ENCODE measurements around the gene CRIP3. TPM values are rescaled to one million over a fixed set of nuclear protein-coding genes. Genes with fewer than 3 reads are reported as not detected.

The CRIP3 gene
- total and polyA plus RNA-seq, 2 of the 13 experiments (the other 11 are each of a cell fraction or from before 2014, with no cell fraction given), result 6.3 to 9.3 TPM

GRCh38 chr6:43277306-43277642 is 31.4 kb downstream of the CRIP3 start (continued):
- TF ChIP-seq, protein P1, sequence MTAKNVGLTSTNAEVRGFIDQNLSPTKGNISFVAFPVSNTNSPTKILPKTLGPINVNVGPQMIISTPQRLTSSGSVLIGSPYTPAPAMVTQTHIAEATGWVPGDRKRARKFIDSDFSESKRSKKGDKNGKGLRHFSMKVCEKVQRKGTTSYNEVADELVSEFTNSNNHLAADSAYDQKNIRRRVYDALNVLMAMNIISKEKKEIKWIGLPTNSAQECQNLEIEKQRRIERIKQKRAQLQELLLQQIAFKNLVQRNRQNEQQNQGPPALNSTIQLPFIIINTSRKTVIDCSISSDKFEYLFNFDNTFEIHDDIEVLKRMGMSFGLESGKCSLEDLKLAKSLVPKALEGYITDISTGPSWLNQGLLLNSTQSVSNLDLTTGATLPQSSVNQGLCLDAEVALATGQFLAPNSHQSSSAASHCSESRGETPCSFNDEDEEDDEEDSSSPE (CRISPR knock-in tag; IDR thresholded peaks at IDR 0.05), result no peak
- 0 out of 2 replicates have a peak, but pooled peaks have one; percentile 15 for TF ChIP-seq MYC (CRISPR knock-in tag; IDR thresholded peaks at IDR 0.05; ENCODE audit: borderline replicate concordance)

GRCh38 chr6:43276577-43277305 is 31.9 kb downstream of the CRIP3 start:
- in situ Hi-C loops (cut with HindIII; ENCODE audit: extremely low pct_ligation_motif_present, low pct_unique_long_range_greater_than_20kb), result no loop called here
- CTCF ChIA-PET (ENCODE audit: low intra/inter-chr PET ratio, low total read pairs), result no interaction called here
- BruUV-seq (replicated peaks), result no TSS peak
- POLR2A ChIA-PET, result interaction anchor here (0.9 to 20.0 kb wide), 10 partner anchors 9 to 95 kb away, joined by 3 to 314 read pairs (median 7); partner anchors contain the start of genes CRIP3, CUL9, SLC22A7 and ZNF318
- H2AFZ ChIP-seq (ENCODE audit: low read length), result no peak overlapping the region
- H3K27me3 ChIP-seq (ENCODE audit: control insufficient read depth in 1 of 2, insufficient read depth in 2 of 2, low read length in 2 of 2), result no peaks in the 10 kb centered on the region
- FAIRE-seq (peak; percentile 76), DNase-seq (ENCODE audit: low spot score) (peak; percentile 82), ATAC-seq (peak; percentile 26)
- H3K9ac ChIP-seq (ENCODE audit: insufficient read depth, low read depth, low read length), result peak overlapping the region; percentile 97
- H3K27ac ChIP-seq (ENCODE audit: extremely low read length, insufficient read depth, low read length), result peak overlapping the region; percentile 94
- H3K4me2 ChIP-seq (ENCODE audit: low read depth, low read length), result peak overlapping the region; percentile 88
- no peaks in the 10 kb centered on the region for H3K36me3 ChIP-seq (replicated peaks in 1 of 2; ENCODE audit: control insufficient read depth in 1 of 2, insufficient read depth in 2 of 2, low read length in 2 of 2)
- intact Hi-C loops (cut with micrococcal nuclease; ENCODE audit: unreplicated experiment), result no loop called here
- WGBS (ENCODE audit: low lambda C conversion rate), result 38% methylated on average over 11 of the region's 11 CpGs
- H3K4me3 ChIP-seq (replicated peaks in 1 of 3; ENCODE audit: insufficient read depth in 1 of 3, low read depth in 2 of 3, low read length in 3 of 3), result peak overlapping the region; percentile 33 to 86 (median 40); a peak in 5 of 6 replicates
- peaks cover 7% of the 10 kb centered on the region for H3K79me2 ChIP-seq (ENCODE audit: insufficient read depth, low read length)
- no peaks in the 10 kb centered on the region for H3K9me3 ChIP-seq (ENCODE audit: low read length)
- H3K4me1 ChIP-seq (ENCODE audit: insufficient read depth, low read length), result peaks cover 96% of the 10 kb centered on the region
- H4K20me1 ChIP-seq (ENCODE audit: insufficient read depth, low read length), result no peaks in the 10 kb centered on the region
- no peak for TF ChIP-seq CENPBD1 (CRISPR knock-in tag; IDR thresholded peaks at IDR 0.05; ENCODE audit: borderline replicate concordance, low read depth)
- TF ChIP-seq TARDBP (CRISPR knock-in tag; IDR thresholded peaks at IDR 0.05), result peak; percentile 85; the same call in 1 of the 2 replicates
- 0 out of 2 replicates have a peak, but pooled peaks have one; percentile 26 for TF ChIP-seq KDM4B (CRISPR knock-in tag; IDR thresholded peaks at IDR 0.05)
- no peak for TF ChIP-seq SP2 (CRISPR knock-in tag; IDR thresholded peaks at IDR 0.05)
- peak; percentile 49; the same call in 1 of the 2 replicates for TF ChIP-seq FOXA3 (CRISPR knock-in tag; IDR thresholded peaks at IDR 0.05)
- no peak for TF ChIP-seq STAT5B (CRISPR knock-in tag; IDR thresholded peaks at IDR 0.05)
- no peak for TF ChIP-seq MAX (IDR thresholded peaks at IDR 0.05)
- TF ChIP-seq ZNF616 (CRISPR knock-in tag; IDR thresholded peaks at IDR 0.05; ENCODE audit: low read depth), result 0 out of 2 replicates have a peak, but pooled peaks have one; percentile 53
- TF ChIP-seq ZBTB38 (CRISPR knock-in tag; IDR thresholded peaks at IDR 0.05), result no peak
- no peak for TF ChIP-seq FOSL1 (CRISPR knock-in tag; IDR thresholded peaks at IDR 0.05; ENCODE audit: borderline replicate concordance)
- TF ChIP-seq RNF2 (conservative IDR thresholded peaks at IDR 0.05; ENCODE audit: low read depth), result no peak
- TF ChIP-seq NFATC3 (CRISPR knock-in tag; IDR thresholded peaks at IDR 0.05), result no peak
- 0 out of 2 replicates have a peak, but pooled peaks have one; percentile 44 for TF ChIP-seq ZNF839 (CRISPR knock-in tag; IDR thresholded peaks at IDR 0.05; ENCODE audit: borderline replicate concordance)
- no peak for TF ChIP-seq KLF12 (CRISPR knock-in tag; IDR thresholded peaks at IDR 0.05; ENCODE audit: borderline replicate concordance)
- TF ChIP-seq ZNF460 (CRISPR knock-in tag; IDR thresholded peaks at IDR 0.05; ENCODE audit: borderline replicate concordance), result no peak
- TF ChIP-seq PRPF4 (IDR thresholded peaks at IDR 0.05; ENCODE audit: low read depth, low read length, poor library complexity, severe bottlenecking), result no peak
- TF ChIP-seq GFI1 (CRISPR knock-in tag; IDR thresholded peaks at IDR 0.05; ENCODE audit: borderline replicate concordance), result peak; percentile 43; the same call in 1 of the 2 replicates
- peak; percentile 28 for TF ChIP-seq ASH2L (IDR thresholded peaks at IDR 0.05; ENCODE audit: insufficient read length, low read depth, low read length)
- no peak for TF ChIP-seq SMYD3 (CRISPR knock-in tag; IDR thresholded peaks at IDR 0.05)
- 0 out of 2 replicates have a peak, but pooled peaks have one; percentile 6 for TF ChIP-seq ZNF552 (CRISPR knock-in tag; IDR thresholded peaks at IDR 0.05; ENCODE audit: borderline replicate concordance)
- TF ChIP-seq ZNF891 (CRISPR knock-in tag; IDR thresholded peaks at IDR 0.05), result no peak
